Left hindlimb (tissue), 1 donor: ENCODE data around the gene XPR1.

ENCODE experiments used
- DNase-seq: peaks from one replicate; pipeline ENCODE4 v3.0.0-alpha.2; 2018

XPR1 gene

GRCh38 chr1:180728472-180729106 is 96.8 kb downstream of the XPR1 start:
- no peak for DNase-seq

- no peak for DNase-seq
These were observed 99.3 kb downstream of the XPR1 start for GRCh38 chr1:180731131-180731530.

- no peak for DNase-seq
These were observed 101.0 kb downstream of the XPR1 start for GRCh38 chr1:180732866-180733265.

DNA sequence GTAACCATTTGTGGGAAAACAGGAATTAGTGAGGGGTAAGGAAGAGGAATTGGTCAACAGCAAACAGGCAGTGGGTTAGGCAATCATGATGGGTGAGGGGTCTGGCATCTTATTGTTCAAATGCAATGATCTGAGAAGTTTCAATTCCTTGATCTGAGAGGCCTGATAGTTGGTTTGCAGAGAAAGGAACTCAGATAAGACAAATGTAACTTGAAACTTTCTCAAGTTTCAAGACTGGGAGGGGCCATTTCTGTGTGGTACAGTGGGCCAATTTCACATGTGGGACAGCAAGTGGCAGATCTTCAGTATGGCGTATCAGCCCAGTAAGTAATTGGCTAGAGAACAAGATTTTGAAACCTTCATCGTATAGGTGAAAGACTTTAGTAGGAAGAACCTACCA is 102.5 kb downstream of the XPR1 start:
- no peak for DNase-seq

DNA sequence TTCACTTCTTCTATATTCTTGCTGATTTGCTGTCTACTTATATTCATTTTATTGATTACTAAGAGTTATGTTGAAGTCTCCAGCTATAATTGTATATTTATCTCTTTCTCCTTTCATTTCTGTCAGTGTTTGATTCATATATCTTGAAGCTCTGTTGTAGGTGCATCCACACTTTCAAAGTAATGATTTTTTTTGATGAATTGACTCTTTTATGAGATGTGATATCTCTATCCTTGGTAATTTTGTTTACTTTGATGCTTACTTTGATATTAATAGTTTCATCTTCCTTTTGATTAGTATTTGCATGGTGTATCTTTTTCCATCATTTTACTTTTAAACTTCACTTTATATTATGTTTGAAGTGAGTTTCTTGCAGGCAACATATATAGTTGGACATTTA is 110.8 kb downstream of the XPR1 start:
- no peak for DNase-seq

GRCh38 chr1:180743868-180744267 is 112.0 kb downstream of the XPR1 start:
- no peak for DNase-seq

DNA sequence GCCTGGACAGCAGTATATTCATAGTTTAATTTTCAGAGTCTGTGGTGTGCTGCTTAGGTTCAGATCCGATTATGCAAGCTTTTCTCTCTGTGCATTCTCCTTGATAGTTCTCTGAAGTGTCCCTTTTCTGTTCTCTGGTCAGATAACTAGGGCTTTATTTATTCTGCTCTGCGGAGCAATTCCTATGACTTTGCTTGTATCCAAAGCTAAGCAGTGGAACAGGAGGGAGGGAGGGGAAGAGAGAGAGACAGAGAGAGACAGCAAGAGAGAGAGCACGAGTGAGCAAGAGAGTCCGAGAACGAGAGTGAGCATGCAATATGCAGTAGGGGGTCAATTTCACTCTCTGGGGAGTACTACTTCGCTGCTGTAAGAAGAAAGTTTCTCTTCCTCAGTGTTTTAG is 113.3 kb downstream of the XPR1 start:
- no peak for DNase-seq

DNA sequence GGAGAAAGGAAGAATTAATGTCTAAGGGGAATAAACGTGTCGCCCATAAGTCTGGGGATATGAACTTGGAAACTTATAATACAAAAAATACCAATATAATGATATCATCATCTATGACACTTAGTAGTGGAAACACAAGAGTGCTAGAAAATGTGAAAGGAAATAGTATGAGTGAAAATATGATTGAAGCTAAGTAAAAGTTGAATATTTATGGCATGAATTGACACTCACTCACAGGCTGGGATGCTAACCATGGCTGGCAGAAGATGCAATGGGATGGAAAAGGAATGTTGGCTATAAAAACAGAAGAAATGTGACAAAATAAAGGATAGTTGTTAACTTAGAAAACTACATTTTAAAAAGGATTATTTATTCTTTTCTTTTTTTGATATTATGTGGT is 120.1 kb downstream of the XPR1 start:
- DNase-seq: no peak

GRCh38 chr1:180754453-180754852 is 122.6 kb downstream of the XPR1 start:
- DNase-seq: no peak

DNA sequence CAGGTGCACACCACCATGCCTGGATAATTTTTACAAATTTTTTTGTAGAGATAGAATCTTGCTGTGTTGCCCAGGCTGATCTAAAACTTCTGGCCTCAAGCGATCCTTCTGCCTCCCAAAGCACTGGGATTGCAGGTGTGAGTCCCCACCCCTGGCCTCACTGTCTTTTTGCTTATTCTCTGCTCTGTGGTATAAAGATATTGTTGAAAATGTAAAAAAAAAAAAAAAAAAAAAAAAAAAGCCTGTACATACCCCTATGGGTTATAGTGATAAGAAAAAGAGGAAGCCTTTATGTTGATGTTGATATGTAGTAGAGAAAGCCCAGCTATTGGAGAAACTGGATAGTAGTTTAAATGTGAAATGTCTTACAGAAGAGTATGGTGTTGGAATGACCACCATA is 125.8 kb downstream of the XPR1 start:
- DNase-seq: no peak

- no peak for DNase-seq
These were observed 131.0 kb downstream of the XPR1 start for GRCh38 chr1:180762796-180763195.

GRCh38 chr1:180765151-180765550 is 133.3 kb downstream of the XPR1 start:
- DNase-seq: no peak

- DNase-seq: no peak
These were observed 138.1 kb downstream of the XPR1 start for GRCh38 chr1:180769889-180770288.

DNA sequence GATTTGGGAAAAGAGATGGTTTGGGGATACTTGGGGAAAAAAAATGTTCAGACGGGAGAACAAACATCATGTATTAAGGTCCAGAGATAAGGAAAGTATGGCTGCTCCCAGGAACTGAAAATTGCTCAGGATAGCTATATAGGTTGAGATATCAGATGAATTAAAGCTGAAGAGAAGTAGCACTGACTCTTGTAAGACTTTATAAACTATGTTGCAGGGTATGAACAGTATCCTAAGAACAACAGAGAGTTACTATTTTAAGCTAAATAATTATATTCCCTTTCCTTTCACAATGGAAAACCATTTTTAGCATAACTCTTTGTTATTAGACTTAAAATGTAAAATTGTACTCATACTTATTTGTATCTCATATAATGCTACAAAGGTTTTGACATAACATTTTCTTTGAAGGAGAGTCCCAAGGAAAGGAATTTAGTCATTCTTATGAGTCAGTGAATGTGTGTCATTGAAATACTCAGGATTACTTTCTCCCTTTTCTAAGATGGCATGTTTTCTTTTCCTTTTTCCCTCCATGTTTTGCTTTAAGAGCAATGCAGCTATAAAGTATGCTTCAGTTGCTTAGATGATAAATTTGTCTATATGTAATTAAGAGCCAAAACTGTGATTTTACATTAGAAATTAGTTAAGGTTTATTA is 141.5 kb downstream of the XPR1 start:
- DNase-seq: no peak

GRCh38 chr1:180775801-180776200 is 144.0 kb downstream of the XPR1 start:
- no peak for DNase-seq

DNA sequence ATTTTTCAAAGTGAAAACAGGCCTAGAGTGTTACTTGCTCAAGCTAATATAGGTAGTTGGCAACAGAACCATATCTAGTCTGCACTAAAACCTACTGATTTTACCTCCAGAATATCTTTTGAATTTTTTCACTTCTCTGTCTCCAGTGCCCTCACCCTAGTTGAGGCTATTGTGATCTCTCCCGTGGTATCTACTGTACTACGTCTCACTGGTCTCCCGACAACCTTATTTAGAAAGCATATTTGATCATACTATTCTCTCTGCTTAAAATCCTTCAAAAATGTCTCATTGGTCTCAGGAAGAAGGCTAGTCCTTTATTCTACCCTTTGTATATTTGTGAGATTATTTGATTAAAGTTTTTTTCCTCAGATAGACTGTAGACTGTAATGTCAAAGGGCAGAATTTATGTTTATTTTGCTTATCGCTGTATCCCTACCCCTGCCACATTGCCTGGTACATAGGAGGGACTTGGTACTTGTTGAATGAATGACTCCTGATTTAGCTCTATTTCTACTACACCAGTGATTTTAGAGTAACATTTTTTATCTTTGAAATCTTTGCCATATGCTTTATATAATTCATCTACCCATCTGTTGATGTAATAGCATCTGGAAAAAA is 145.4 kb downstream of the XPR1 start:
- DNase-seq: no peak

DNA sequence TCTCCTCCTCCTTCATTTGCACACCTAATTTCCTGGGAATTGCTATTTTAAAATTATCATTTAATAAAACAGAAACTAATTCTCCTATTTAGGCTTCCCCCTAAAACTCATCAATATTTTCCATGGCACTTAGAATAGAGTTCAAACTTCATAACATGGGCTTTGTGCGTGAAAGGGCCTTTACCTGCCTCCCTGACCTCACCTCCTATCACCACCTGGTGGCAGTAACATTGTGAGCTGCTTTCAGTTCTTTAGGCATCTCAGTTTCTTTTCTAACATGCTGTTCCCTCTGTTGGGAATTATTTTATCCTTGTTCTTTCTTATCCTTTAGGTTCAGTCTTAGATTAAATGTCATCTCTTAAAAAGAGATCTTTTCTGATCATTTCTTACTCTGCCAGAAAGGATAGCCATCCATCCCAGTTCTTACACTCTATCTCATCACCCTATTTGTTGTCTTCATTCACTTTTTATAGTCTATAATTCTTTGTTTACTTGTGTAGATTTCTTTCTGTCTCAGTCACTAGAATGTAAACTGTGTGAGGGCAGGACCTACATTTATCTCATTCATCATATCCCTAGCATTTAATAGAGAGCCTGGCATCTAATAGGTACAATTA is 147.1 kb downstream of the XPR1 start:
- no peak for DNase-seq

- no peak for DNase-seq
These were observed 147.8 kb downstream of the XPR1 start for GRCh38 chr1:180779584-180779983.

DNA sequence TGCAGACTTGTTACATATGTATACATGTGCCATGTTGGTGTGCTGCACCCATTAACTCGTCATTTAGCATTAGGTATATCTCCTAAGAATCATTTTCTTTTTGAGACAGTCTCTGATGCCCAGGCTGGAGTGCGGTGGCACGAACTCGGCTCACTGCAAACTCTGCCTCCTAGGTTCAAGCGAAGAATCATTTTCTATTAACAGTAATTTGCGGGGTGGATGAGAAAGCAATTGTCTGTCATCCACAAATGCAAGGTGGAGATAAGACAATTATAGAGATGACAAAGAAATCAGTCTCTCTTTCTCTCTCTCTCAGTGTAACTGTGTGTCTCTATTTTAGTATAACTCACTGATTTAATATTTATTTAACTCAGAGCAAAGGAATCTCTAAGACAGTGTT is 149.9 kb downstream of the XPR1 start:
- no peak for DNase-seq

DNA sequence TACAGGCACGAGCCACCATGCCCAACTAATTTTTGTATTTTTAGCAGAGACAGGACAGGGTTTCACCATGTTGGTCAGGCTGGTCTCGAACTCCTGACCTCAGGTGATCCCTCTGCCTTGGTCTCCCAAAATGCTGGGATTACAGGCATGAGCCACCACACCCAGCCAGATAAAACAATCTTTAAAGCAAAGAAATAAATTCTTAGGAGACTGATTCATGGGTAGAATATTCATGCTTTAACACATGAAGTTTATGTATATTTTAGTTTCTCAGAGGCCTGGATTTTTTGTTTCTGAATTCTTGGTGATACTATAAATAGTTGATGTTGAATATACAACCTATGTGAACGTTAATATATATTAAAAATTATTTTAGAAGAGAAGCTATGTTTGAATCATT is 153.5 kb downstream of the XPR1 start:
- DNase-seq: no peak

DNA sequence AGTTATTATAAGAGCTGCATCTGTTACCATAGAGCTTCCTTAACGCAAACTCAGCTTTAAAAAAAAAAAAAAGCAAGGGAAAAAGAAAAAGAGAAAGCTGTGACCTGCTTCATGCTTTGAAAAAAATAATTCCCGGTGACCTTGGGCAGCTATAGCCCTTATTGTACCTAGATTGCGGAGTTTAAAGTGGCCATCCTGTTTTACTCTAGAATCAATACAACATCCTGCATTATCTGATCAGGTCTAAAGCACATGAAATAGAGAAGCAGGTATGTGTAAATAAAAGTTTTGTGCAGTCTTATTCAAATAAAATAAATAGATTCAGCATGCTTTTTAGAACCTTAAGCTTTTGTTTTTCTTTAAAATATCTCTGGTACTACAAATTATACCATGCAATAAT is 154.1 kb downstream of the XPR1 start:
- no peak for DNase-seq

DNA sequence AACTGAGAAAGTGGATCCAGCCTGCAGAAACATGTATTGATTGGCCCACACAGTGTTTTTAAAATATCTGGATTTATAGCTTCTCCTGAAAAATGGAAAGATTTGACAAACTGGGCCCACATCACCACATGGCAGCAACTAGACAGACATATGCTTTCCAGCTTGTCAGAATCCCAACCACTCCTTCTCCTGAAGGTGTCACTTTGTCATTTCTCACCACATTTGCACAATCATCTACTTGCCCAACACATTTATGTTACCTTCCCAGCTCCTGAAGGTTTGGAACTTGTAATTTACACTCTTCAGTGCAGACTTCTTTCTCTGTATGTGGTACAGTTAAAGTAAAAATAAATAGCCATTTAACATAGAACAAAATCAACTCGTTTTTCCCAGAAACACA is 154.8 kb downstream of the XPR1 start:
- no peak for DNase-seq

GRCh38 chr1:180787628-180788307 is 155.9 kb downstream of the XPR1 start:
- no peak for DNase-seq

- no peak for DNase-seq
These were observed 157.6 kb downstream of the XPR1 start for GRCh38 chr1:180789460-180789859.
